Activated CD4-positive, alpha-beta T cell treated with anti-CD3 and anti-CD28 coated beads, Interleukin-2, amount 10 ng/mL, durations not matched to agents 7 days and 5 days (primary cell): ENCODE results near the gene WBP1L. TPM values are rescaled to one million over a fixed set of nuclear protein-coding genes. Genes with fewer than 3 reads are reported as not detected.
"Not testable (repeated sequence)": the region's sequence is repeated elsewhere in the genome, so short reads cannot be mapped to it uniquely, and the experiment has no call there.

Experiments
- CTCF ChIA-PET: fragments of 350-600 bp; sonication (Branson Sonifier 250); formaldehyde crosslinking; loops from one replicate; lab custom pipeline; 2021; ENCODE audit warnings: antibody characterized with exemption; lab: Charles Lee
- POLR2A ChIA-PET: fragments of 350-600 bp; sonication (Branson Sonifier 250); formaldehyde crosslinking; loops from one replicate; lab custom pipeline; 2021; ENCODE audit warnings: antibody characterized with exemption; lab: Charles Lee
- DNase-seq: peaks from one replicate; pipeline ENCODE4 v3.0.0-alpha.2; 2020
- H3K27ac Mint-ChIP-seq: one replicate; pipeline ENCODE4 v1.8.0; 2021; ENCODE audit warnings: mild to moderate bottlenecking, moderate library complexity, mixed read lengths
- H3K27me3 Mint-ChIP-seq: one replicate; pipeline ENCODE4 v1.8.0; 2021; ENCODE audit warnings: mixed read lengths
- H3K36me3 Mint-ChIP-seq: one replicate; pipeline ENCODE4 v1.8.0; 2021; ENCODE audit warnings: low read depth, mixed read lengths
- H3K4me1 Mint-ChIP-seq: one replicate; pipeline ENCODE4 v1.8.0; 2021; ENCODE audit warnings: mixed read lengths
- H3K4me3 Mint-ChIP-seq: one replicate; pipeline ENCODE4 v1.8.0; 2021; ENCODE audit warnings: mild to moderate bottlenecking, moderate library complexity, mixed read lengths
- H3K9me3 Mint-ChIP-seq: one replicate; pipeline ENCODE4 v1.8.0; 2021; ENCODE audit warnings: mixed read lengths
- total RNA-seq, 2 experiments: library from RNA; stranded (reverse); gene quantifications; one replicate each; pipeline ENCODE4 v1.2.3, GENCODE V29; 2021

WBP1L gene
- total RNA-seq, 2 experiments from 2014 or later, result 30.2 to 31.4 TPM

- H3K4me3 Mint-ChIP-seq, result peak overlapping the region; percentile 39
- ChIA-PET POLR2A (no interaction called here), CTCF (interaction anchor here (0.6 to 1.3 kb wide), 6 partner anchors 9 to 35 kb away, joined by 3 read pairs; partner anchors contain the start of gene CYP17A1)
Measured at GRCh38 chr10:102812231-102812876, 68.6 kb downstream of the WBP1L start.

GRCh38 chr10:102813017-102813541, 69.3 kb downstream of the WBP1L start:
- ChIA-PET POLR2A (no interaction called here), CTCF (interaction anchor here (0.6 to 1.3 kb wide), 4 partner anchors 9 to 36 kb away, joined by 3 read pairs; no protein-coding TSS in a partner anchor)
- Mint-ChIP-seq H3K4me1 (peaks cover 38% of the 10 kb centered on the region), H3K9me3 (no peaks in the 10 kb centered on the region), H3K36me3 (peaks cover 49% of the 10 kb centered on the region), H3K27me3 (no peaks in the 10 kb centered on the region), H3K4me3 (no peak overlapping the region), H3K27ac (peak overlapping the region; percentile 91)
- no peak for DNase-seq

More at GRCh38 chr10:102812231-102812876, 68.6 kb downstream of the WBP1L start:
- H3K9me3 Mint-ChIP-seq, result no peaks in the 10 kb centered on the region
- peak; percentile 53 for DNase-seq
- no peaks in the 10 kb centered on the region for H3K27me3 Mint-ChIP-seq
- peaks cover 38% of the 10 kb centered on the region for H3K4me1 Mint-ChIP-seq
- H3K36me3 Mint-ChIP-seq, result peaks cover 49% of the 10 kb centered on the region
- H3K27ac Mint-ChIP-seq, result peak overlapping the region; percentile 91

- H3K4me1 Mint-ChIP-seq, result peaks cover 33% of the 10 kb centered on the region
- ChIA-PET CTCF (no interaction called here), POLR2A (no interaction called here)
- DNase-seq, result no peak
- no peaks in the 10 kb centered on the region for H3K27me3 Mint-ChIP-seq
- H3K4me3 Mint-ChIP-seq, result no peak overlapping the region
- H3K9me3 Mint-ChIP-seq, result no peaks in the 10 kb centered on the region
- H3K36me3 Mint-ChIP-seq, result peaks cover 48% of the 10 kb centered on the region
- peak overlapping the region; percentile 74 for H3K27ac Mint-ChIP-seq
Measured at GRCh38 chr10:102813734-102814452, 70.1 kb downstream of the WBP1L start.

- ChIA-PET POLR2A (no interaction called here), CTCF (no interaction called here)
- peaks cover 33% of the 10 kb centered on the region for H3K4me1 Mint-ChIP-seq
- H3K36me3 Mint-ChIP-seq, result peaks cover 48% of the 10 kb centered on the region
- H3K4me3 Mint-ChIP-seq, result no peak overlapping the region
- no peaks in the 10 kb centered on the region for H3K9me3 Mint-ChIP-seq
- no peak overlapping the region for H3K27ac Mint-ChIP-seq
- no peak for DNase-seq
- H3K27me3 Mint-ChIP-seq, result no peaks in the 10 kb centered on the region
Measured at GRCh38 chr10:102814453-102814871, 70.7 kb downstream of the WBP1L start.

DNA sequence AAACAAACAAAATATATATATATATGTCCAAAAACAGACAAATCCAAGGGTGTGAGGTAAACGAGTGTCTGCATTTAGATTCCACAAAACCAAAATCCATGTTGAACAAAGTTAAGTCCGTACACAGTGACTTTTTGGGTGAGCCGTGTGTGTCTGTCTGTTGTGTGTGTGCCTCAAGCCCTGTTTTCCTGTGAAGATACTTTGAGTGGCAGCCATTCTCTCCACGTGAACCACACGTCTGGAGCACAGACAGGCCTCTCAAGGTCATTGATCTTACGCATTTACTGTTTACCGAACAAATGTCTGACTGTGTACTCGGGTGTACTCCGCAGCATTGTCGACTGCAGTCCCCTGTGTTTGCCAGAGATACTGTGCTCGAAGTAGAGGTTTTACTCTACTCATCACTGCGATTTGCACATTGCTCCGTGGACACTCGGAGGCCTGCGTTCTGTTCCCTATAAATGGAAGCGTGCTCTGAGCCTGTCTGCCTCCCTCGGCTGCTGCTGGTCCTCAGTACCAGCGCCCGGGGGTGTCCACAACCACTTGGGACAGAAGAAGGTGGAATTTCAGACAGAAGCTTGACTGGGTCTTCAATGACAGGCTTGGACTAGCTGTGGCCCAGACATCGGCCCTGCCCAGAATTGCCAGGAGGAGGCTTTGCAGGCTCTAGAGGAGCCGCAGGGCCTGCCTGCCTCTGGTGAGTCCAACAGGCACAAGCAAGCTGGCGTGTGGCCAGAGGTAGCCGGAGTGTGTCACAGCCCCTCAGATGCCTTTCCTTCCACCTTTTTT, 71.3 kb downstream of the WBP1L start:
- DNase-seq, result no peak
- Mint-ChIP-seq H3K4me3 (no peak overlapping the region), H3K36me3 (peaks cover 44% of the 10 kb centered on the region), H3K27me3 (no peaks in the 10 kb centered on the region), H3K9me3 (no peaks in the 10 kb centered on the region), H3K4me1 (peaks cover 30% of the 10 kb centered on the region), H3K27ac (no peak overlapping the region)
- CTCF ChIA-PET, result interaction anchor here (1.1 kb wide), 1 partner anchor 54 kb away, joined by 3 read pairs; the partner anchor contains the start of gene AS3MT
- POLR2A ChIA-PET, result no interaction called here

- DNase-seq, result no peak
- H3K27ac Mint-ChIP-seq, result no peak overlapping the region
- H3K36me3 Mint-ChIP-seq, result peaks cover 41% of the 10 kb centered on the region
- H3K4me1 Mint-ChIP-seq, result peaks cover 30% of the 10 kb centered on the region
- ChIA-PET POLR2A (no interaction called here), CTCF (interaction anchor here (0.6 to 1.1 kb wide), 2 partner anchors 54 to 1420 kb away, joined by 3 read pairs; partner anchors contain the start of gene AS3MT)
- H3K27me3 Mint-ChIP-seq, result no peaks in the 10 kb centered on the region
- no peak overlapping the region for H3K4me3 Mint-ChIP-seq
- H3K9me3 Mint-ChIP-seq, result no peaks in the 10 kb centered on the region
Measured at GRCh38 chr10:102815790-102816549, 72.2 kb downstream of the WBP1L start.

DNA sequence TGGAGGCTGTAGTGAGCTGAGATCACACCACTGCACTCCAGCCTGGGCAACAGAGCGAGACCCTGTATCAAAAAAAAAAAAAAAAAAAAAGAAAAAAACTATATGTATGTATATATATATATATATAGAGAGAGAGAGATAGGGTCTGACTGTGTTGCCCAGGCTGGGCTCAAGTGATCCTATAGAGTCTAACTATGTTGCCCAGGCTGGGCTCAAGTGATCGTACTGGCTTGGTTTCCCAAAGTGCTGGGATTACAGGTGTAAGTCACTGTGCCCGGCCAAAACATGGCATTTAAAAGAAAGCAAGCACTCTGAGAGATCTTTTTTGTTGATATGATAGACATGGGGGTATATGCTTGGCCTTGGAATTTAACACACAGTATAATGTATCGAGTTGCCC, 73.4 kb downstream of the WBP1L start:
- no peaks in the 10 kb centered on the region for H3K9me3 Mint-ChIP-seq
- H3K27ac Mint-ChIP-seq, result no peak overlapping the region
- H3K4me3 Mint-ChIP-seq, result no peak overlapping the region
- peaks cover 30% of the 10 kb centered on the region for H3K36me3 Mint-ChIP-seq
- DNase-seq, result no peak
- H3K4me1 Mint-ChIP-seq, result peaks cover 24% of the 10 kb centered on the region
- ChIA-PET CTCF (no interaction called here), POLR2A (no interaction called here)
- H3K27me3 Mint-ChIP-seq, result no peaks in the 10 kb centered on the region

DNA sequence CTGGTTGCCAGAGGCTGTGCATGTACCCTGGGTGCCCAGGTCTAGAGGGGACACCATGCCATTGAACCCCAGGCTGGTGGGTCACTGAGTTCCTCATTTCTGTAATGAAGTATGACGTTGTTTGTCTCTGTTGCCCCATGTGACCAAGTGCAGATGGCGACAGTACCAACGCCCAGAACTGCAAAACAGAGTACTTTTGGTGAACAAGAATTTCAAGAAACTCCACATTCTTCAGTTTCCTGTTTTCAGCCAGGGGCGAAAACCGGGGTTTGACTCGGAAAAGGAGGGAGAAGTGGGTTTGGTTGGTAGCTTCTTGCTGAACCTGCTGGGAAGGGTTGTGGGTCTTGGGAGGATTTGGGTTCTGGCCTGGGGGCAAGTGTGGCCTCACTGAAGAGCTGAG, 75.3 kb downstream of the WBP1L start:
- ChIA-PET POLR2A (no interaction called here), CTCF (interaction anchor here (1.5 kb wide), 1 partner anchor 77 kb away, joined by 3 read pairs; no protein-coding TSS in a partner anchor)
- no peak for DNase-seq
- H3K27ac Mint-ChIP-seq, result no peak overlapping the region
- H3K27me3 Mint-ChIP-seq, result no peaks in the 10 kb centered on the region
- no peak overlapping the region for H3K4me3 Mint-ChIP-seq
- peaks cover 8% of the 10 kb centered on the region for H3K4me1 Mint-ChIP-seq
- peaks cover 12% of the 10 kb centered on the region for H3K36me3 Mint-ChIP-seq
- no peaks in the 10 kb centered on the region for H3K9me3 Mint-ChIP-seq

DNA sequence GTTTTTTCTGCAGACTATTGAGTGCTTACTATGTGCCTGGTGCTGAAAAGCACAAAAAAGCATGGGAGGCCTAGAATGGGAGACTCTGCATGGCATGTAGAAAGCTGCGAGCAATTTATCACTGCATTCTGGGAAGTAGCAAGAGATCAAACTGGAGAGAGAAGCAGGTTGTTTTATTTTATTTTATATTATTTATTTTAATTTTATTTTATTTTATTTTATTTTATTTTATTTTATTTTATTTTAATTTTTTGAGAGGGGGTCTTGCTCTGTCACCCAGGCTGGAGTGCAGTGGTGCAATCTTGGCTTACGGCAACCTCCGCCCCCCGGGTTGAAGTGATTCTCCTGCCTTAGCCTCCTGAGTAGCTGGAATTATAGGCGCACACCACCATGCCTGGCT, 76.3 kb downstream of the WBP1L start:
- H3K4me1 Mint-ChIP-seq, H3K36me3 Mint-ChIP-seq, H3K4me3 Mint-ChIP-seq, DNase-seq, H3K27ac Mint-ChIP-seq, H3K9me3 Mint-ChIP-seq, POLR2A ChIA-PET, H3K27me3 Mint-ChIP-seq: not testable (repeated sequence)
- CTCF ChIA-PET, result interaction anchor here (1.5 kb wide), 1 partner anchor 78 kb away, joined by 3 read pairs; no protein-coding TSS in a partner anchor

- DNase-seq, result no peak
- H3K36me3 Mint-ChIP-seq, result no peaks in the 10 kb centered on the region
- H3K27me3 Mint-ChIP-seq, result no peaks in the 10 kb centered on the region
- H3K27ac Mint-ChIP-seq, result no peak overlapping the region
- H3K9me3 Mint-ChIP-seq, result no peaks in the 10 kb centered on the region
- ChIA-PET POLR2A (no interaction called here), CTCF (no interaction called here)
- H3K4me1 Mint-ChIP-seq, result no peaks in the 10 kb centered on the region
- no peak overlapping the region for H3K4me3 Mint-ChIP-seq
Measured at GRCh38 chr10:102822222-102822621, 78.5 kb downstream of the WBP1L start.

- H3K4me3 Mint-ChIP-seq, result no peak overlapping the region
- no peak overlapping the region for H3K27ac Mint-ChIP-seq
- H3K9me3 Mint-ChIP-seq, result no peaks in the 10 kb centered on the region
- H3K4me1 Mint-ChIP-seq, result no peaks in the 10 kb centered on the region
- POLR2A ChIA-PET, result no interaction called here
- DNase-seq, result no peak
- H3K36me3 Mint-ChIP-seq, result no peaks in the 10 kb centered on the region
- no peaks in the 10 kb centered on the region for H3K27me3 Mint-ChIP-seq
- CTCF ChIA-PET, result no interaction called here
Measured at GRCh38 chr10:102824664-102825063, 80.9 kb downstream of the WBP1L start.
